ENCODE measurements around the gene RNF224. TPM values are rescaled to one million over a fixed set of nuclear protein-coding genes. Genes with fewer than 3 reads are reported as not detected.
A peak's percentile ranks its signal among the peaks of the same experiment; 100 is the strongest.

RNF224 gene
- total and polyA plus RNA-seq, 12 donors, result 0.06 TPM; not detected in 11

- Histone ChIP-seq H3K4me1 (replicated peaks in 1 of 2) (peaks cover 3 to 21% of the 10 kb centered on the region in 2 donors), H3K27me3 (peaks cover 37% of the 10 kb centered on the region), H3K36me3 (replicated peaks in 1 of 2) (no peaks in the 10 kb centered on the region), H3K9me3 (replicated peaks in 1 of 3) (no peaks in the 10 kb centered on the region), H3K4me3 (no peak overlapping the region), H3K27ac (no peak overlapping the region)
- TF ChIP-seq CTCF (IDR thresholded peaks at IDR 0.05) (no peak), POLR2A (IDR thresholded peaks at IDR 0.05) (no peak)
- intact Hi-C loops (cut with DNase I), result loop anchor here in 1 of 2 donors (10.0 kb wide), 1 partner anchor 450 kb away; no protein-coding TSS in a partner anchor
- 64 to 77% (median 74%) methylated on average over 16 to 18 of the region's 18 CpGs for WGBS, 4 donors
- no peak for DNase-seq
Observed at GRCh38 chr9:137234758-137235423, 7.6 kb downstream of the RNF224 start.

GRCh38 chr9:137235424-137236237 is 8.3 kb downstream of the RNF224 start:
- TF ChIP-seq POLR2A (IDR thresholded peaks at IDR 0.05) (no peak), CTCF (IDR thresholded peaks at IDR 0.05) (no peak)
- H3K9me3 ChIP-seq (replicated peaks in 1 of 3), result no peaks in the 10 kb centered on the region
- no peak for DNase-seq
- intact Hi-C loops (cut with DNase I), result loop anchor here in 1 of 2 donors (10.0 kb wide), 1 partner anchor 451 kb away; no protein-coding TSS in a partner anchor
- H3K4me3 ChIP-seq, result no peak overlapping the region
- peaks cover 7 to 23% of the 10 kb centered on the region in 2 donors for H3K4me1 ChIP-seq (replicated peaks in 1 of 2)
- WGBS, 4 donors, result 54 to 66% (median 63%) methylated on average over 14 to 35 of the region's 35 CpGs
- no peak overlapping the region for H3K27ac ChIP-seq
- H3K27me3 ChIP-seq, result peaks cover 30% of the 10 kb centered on the region
- H3K36me3 ChIP-seq (replicated peaks in 1 of 2), result no peaks in the 10 kb centered on the region

- 3 to 10% (median 6%) methylated on average over 4 to 31 of the region's 31 CpGs for WGBS, 4 donors
- no peak overlapping the region for H3K4me3 ChIP-seq
- intact Hi-C loops (cut with DNase I), result loop anchor here in 1 of 2 donors (10.0 kb wide), 1 partner anchor 452 kb away; no protein-coding TSS in a partner anchor
- peaks cover 7 to 23% of the 10 kb centered on the region in 2 donors for H3K4me1 ChIP-seq (replicated peaks in 1 of 2)
- no peak overlapping the region for H3K27ac ChIP-seq
- peak; percentile 97 to 100 (median 98) for TF ChIP-seq CTCF (IDR thresholded peaks at IDR 0.05)
- no peak for TF ChIP-seq POLR2A (IDR thresholded peaks at IDR 0.05)
- H3K27me3 ChIP-seq, result peaks cover 22% of the 10 kb centered on the region
- peak; percentile 82 to 93 (median 88) for DNase-seq
- no peaks in the 10 kb centered on the region for H3K9me3 ChIP-seq (replicated peaks in 1 of 3)
- no peaks in the 10 kb centered on the region for H3K36me3 ChIP-seq (replicated peaks in 1 of 2)
Observed at GRCh38 chr9:137236238-137236935, 9.1 kb downstream of the RNF224 start.

Measured in adrenal gland (tissue), 12 donors.